Mesodermal cell (in vitro differentiated cells): Measurements from ENCODE around the gene GTF2H1.

Experiments
- H3K27ac ChIP-seq: 2 replicates; pipeline ENCODE4 v1.7.0; 2013; ENCODE audit warnings: mild to moderate bottlenecking, low read depth, low read length, moderate library complexity; ENCODE audit not compliant: severe bottlenecking
- H3K36me3 ChIP-seq: 2 replicates; pipeline ENCODE4 v1.7.1; 2013; ENCODE audit warnings: mild to moderate bottlenecking, low read length, moderate library complexity; ENCODE audit not compliant: control insufficient read depth, insufficient read depth
- H3K4me1 ChIP-seq: one replicate; pipeline ENCODE4 v1.7.1; 2013; ENCODE audit warnings: mild to moderate bottlenecking, low read length; ENCODE audit not compliant: insufficient read depth, control insufficient read depth, poor library complexity, severe bottlenecking
- H3K4me3 ChIP-seq: 2 replicates; pipeline ENCODE4 v1.7.0; 2013; ENCODE audit warnings: low read length, control low read depth, mild to moderate bottlenecking; ENCODE audit not compliant: insufficient read depth, poor library complexity, severe bottlenecking; ENCODE audit errors: extremely low read depth
- H3K9me3 ChIP-seq: 2 replicates; pipeline ENCODE4 v1.7.1; 2013; ENCODE audit warnings: mild to moderate bottlenecking, low read length, moderate library complexity; ENCODE audit not compliant: control insufficient read depth
- WGBS, 2 experiments: methylation state at CpG; one replicate each; pipeline ENCODE4 v1.1.5; 2013; ENCODE audit warnings: missing lambda C conversion rate in 2 of 2; ENCODE audit not compliant: insufficient coverage in 2 of 2; 5-methylcytosine and 5-hydroxymethylcytosine counted together

Gene GTF2H1

GRCh38 chr11:18307461-18308139 is 14.8 kb upstream of the GTF2H1 start:
- Histone ChIP-seq H3K27ac (no peak overlapping the region), H3K9me3 (no peaks in the 10 kb centered on the region), H3K4me1 (no peaks in the 10 kb centered on the region), H3K4me3 (no peak overlapping the region), H3K36me3 (peaks cover 79% of the 10 kb centered on the region)
- WGBS, 2 experiments = 100% methylated on average over 1 of the region's 2 CpGs; no CpG with 5 or more reads in 1 of the 2 experiments

- peaks cover 73% of the 10 kb centered on the region for H3K36me3 ChIP-seq
- H3K27ac ChIP-seq = no peak overlapping the region
- no peaks in the 10 kb centered on the region for H3K9me3 ChIP-seq
- no peak overlapping the region for H3K4me3 ChIP-seq
- H3K4me1 ChIP-seq = no peaks in the 10 kb centered on the region
- WGBS, 2 experiments = 95 to 100% methylated on average over 1 to 2 of the region's 2 CpGs
These were observed 14.1 kb upstream of the GTF2H1 start for GRCh38 chr11:18308242-18308641.

GRCh38 chr11:18309691-18310090 is 12.7 kb upstream of the GTF2H1 start:
- H3K4me3 ChIP-seq = no peak overlapping the region
- H3K36me3 ChIP-seq = peaks cover 60% of the 10 kb centered on the region
- no peaks in the 10 kb centered on the region for H3K9me3 ChIP-seq
- WGBS, 2 experiments = 85 to 92% methylated on average over 5 of the region's 5 CpGs
- no peak overlapping the region for H3K27ac ChIP-seq
- H3K4me1 ChIP-seq = no peaks in the 10 kb centered on the region

GRCh38 chr11:18310800-18311340 is 11.5 kb upstream of the GTF2H1 start:
- WGBS, 2 experiments = 92 to 96% methylated on average over 4 to 5 of the region's 6 CpGs
- H3K9me3 ChIP-seq = no peaks in the 10 kb centered on the region
- peaks cover 3% of the 10 kb centered on the region for H3K4me1 ChIP-seq
- H3K4me3 ChIP-seq = no peak overlapping the region
- H3K27ac ChIP-seq = no peak overlapping the region
- H3K36me3 ChIP-seq = peaks cover 55% of the 10 kb centered on the region

GRCh38 chr11:18312012-18312411 is 10.4 kb upstream of the GTF2H1 start:
- peaks cover 3% of the 10 kb centered on the region for H3K4me1 ChIP-seq
- H3K4me3 ChIP-seq = no peak overlapping the region
- H3K36me3 ChIP-seq = peaks cover 47% of the 10 kb centered on the region
- 83% methylated on average over 1 of the region's 3 CpGs; no CpG with 5 or more reads in 1 of the 2 experiments for WGBS, 2 experiments
- no peak overlapping the region for H3K27ac ChIP-seq
- no peaks in the 10 kb centered on the region for H3K9me3 ChIP-seq

- peaks cover 44% of the 10 kb centered on the region for H3K36me3 ChIP-seq
- no peaks in the 10 kb centered on the region for H3K9me3 ChIP-seq
- no peak overlapping the region for H3K4me3 ChIP-seq
- peak overlapping the region; percentile 16 for H3K27ac ChIP-seq
- 80% methylated on average over 1 of the region's 2 CpGs; no CpG with 5 or more reads in 1 of the 2 experiments for WGBS, 2 experiments
- H3K4me1 ChIP-seq = peaks cover 3% of the 10 kb centered on the region
These were observed 9.5 kb upstream of the GTF2H1 start for GRCh38 chr11:18312663-18313420.

GRCh38 chr11:18313965-18314763 is 8.2 kb upstream of the GTF2H1 start:
- 50 to 74% methylated on average over 4 to 9 of the region's 10 CpGs for WGBS, 2 experiments
- Histone ChIP-seq H3K9me3 (no peaks in the 10 kb centered on the region), H3K27ac (no peak overlapping the region), H3K4me1 (peaks cover 3% of the 10 kb centered on the region), H3K36me3 (peaks cover 31% of the 10 kb centered on the region), H3K4me3 (no peak overlapping the region)

- Histone ChIP-seq H3K4me3 (no peak overlapping the region), H3K27ac (no peak overlapping the region), H3K9me3 (no peaks in the 10 kb centered on the region), H3K36me3 (peaks cover 23% of the 10 kb centered on the region), H3K4me1 (peaks cover 6% of the 10 kb centered on the region)
- 91 to 92% methylated on average over 5 to 6 of the region's 9 CpGs for WGBS, 2 experiments
These were observed 7.4 kb upstream of the GTF2H1 start for GRCh38 chr11:18314784-18315523.

GRCh38 chr11:18315893-18316292 is 6.5 kb upstream of the GTF2H1 start:
- Histone ChIP-seq H3K9me3 (no peaks in the 10 kb centered on the region), H3K36me3 (peaks cover 16% of the 10 kb centered on the region), H3K27ac (no peak overlapping the region), H3K4me3 (no peak overlapping the region), H3K4me1 (peaks cover 8% of the 10 kb centered on the region)
- 100% methylated on average over 1 of the region's 2 CpGs; no CpG with 5 or more reads in 1 of the 2 experiments for WGBS, 2 experiments

- Histone ChIP-seq H3K9me3 (no peaks in the 10 kb centered on the region), H3K27ac (no peak overlapping the region), H3K4me3 (no peak overlapping the region), H3K36me3 (peaks cover 5% of the 10 kb centered on the region), H3K4me1 (peaks cover 8% of the 10 kb centered on the region)
- 92 to 94% methylated on average over 3 to 4 of the region's 4 CpGs for WGBS, 2 experiments
These were observed 4.8 kb upstream of the GTF2H1 start for GRCh38 chr11:18317551-18317950.
